ELR (cell line): Measurements from ENCODE around the gene GDPD3.
"Not testable (repeated sequence)": the region's sequence is repeated elsewhere in the genome, so short reads cannot be mapped to it uniquely, and the experiment has no call there.

Experiments used
- DNase-seq: peaks from one replicate; pipeline ENCODE4 v3.0.0-alpha.2; 2015; ENCODE audit warnings: low read depth

The GDPD3 gene

GRCh38 chr16:30113031-30113710, at the start of gene GDPD3:
GDPD3 (minus strand) TSS chr16:30113537; CDS start chr16:30113478, 59 bp downstream.
- DNase-seq, result peak; percentile 33

DNA sequence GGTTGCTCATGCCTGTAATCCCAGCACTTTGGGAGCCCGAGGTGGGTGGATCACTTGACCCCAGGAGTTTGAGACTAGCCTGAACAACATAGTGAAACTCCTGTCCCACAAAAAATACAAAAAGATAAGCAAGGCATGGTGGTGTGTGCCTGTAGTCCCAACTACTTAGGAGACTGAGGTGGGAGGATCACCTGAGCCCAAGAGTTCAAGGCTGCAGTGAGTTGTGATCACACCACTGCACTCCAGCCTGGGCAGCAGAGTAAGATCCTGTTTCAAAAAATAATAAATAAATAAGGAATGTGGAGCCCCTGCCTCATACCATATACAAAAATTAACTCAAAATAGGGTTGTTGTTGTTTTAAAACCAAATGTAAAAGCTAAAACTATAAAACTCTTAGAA, 43.9 kb upstream of the GDPD3 start:
- no peak for DNase-seq

DNA sequence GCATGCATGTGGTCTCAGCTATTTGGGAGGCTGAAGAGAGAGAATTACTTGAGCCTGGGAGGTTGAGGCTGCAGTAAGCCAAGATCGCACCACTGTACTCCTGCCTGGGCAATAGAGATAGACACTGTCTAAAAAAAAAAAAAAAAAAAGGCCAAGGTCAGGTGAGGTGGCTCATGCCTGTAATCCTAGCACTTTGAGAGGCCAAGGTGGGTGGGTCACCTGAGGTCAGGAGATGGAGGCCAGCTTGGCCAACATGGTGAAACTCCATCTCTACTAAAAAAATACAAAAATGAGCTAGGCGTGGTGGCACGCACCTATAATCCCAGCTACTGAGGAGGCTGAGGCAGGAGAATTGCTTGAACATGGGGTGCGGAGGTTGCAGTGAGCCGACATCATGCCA, 41.9 kb upstream of the GDPD3 start:
- no peak for DNase-seq

- DNase-seq, result no peak
Observed at GRCh38 chr16:30152517-30152916, 39.2 kb upstream of the GDPD3 start.

GRCh38 chr16:30151091-30151490, 37.8 kb upstream of the GDPD3 start:
- no peak for DNase-seq

GRCh38 chr16:30149250-30149930, 36.1 kb upstream of the GDPD3 start:
- DNase-seq, result no peak

GRCh38 chr16:30147843-30148510, 34.6 kb upstream of the GDPD3 start:
- DNase-seq, result no peak

DNA sequence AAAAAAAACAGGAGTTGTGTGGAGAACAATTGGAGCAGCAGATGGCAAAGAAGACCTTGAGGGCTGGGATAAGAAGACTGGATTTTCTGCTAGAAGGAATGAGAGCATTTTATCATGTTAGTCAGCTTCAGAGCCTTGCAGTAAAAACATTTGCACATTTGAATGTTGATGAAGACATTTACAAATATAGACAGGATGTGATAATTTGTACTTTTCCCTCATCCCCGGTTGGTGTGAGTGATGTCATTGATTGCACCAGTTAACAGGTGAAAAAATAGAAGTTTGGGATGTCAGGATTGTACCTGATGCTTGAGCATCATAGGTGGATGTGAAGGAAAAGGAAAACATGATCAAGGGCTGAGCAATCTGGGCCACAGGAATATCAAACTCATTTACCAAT, 32.3 kb upstream of the GDPD3 start:
- no peak for DNase-seq

DNA sequence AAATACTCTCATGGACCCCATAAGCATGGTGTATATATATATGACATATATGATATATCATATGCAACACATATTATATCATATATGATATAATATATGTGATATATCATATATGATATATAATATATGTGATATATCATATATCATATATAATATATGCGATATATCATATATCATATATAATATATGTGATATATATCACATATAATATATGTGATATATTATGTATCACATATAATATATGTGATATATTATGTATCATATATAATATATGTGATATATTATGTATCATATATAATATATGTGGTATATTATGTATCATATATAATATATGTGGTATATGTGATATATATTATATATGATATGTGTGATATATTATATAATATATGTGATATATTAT, 31.6 kb upstream of the GDPD3 start:
- DNase-seq, result no peak

GRCh38 chr16:30144017-30144416, 30.7 kb upstream of the GDPD3 start:
- DNase-seq, result no peak

DNA sequence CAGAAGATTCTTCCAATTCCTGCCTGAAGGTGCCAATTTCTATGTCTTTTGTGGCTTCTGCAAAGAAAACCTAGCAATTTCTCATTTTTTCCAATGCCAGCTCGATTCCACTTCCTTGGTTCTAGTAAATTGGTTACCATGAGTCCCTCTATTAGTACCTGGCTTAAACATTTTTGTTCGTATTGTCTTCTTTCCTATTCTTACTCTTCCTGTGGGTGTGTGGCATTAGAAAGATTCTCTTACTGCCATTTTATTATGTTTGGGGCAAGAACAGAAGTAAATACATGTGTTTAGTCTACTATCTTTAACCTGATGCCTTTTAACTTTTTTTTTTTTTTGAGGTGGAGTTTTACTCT, 30.0 kb upstream of the GDPD3 start:
- no peak for DNase-seq

DNA sequence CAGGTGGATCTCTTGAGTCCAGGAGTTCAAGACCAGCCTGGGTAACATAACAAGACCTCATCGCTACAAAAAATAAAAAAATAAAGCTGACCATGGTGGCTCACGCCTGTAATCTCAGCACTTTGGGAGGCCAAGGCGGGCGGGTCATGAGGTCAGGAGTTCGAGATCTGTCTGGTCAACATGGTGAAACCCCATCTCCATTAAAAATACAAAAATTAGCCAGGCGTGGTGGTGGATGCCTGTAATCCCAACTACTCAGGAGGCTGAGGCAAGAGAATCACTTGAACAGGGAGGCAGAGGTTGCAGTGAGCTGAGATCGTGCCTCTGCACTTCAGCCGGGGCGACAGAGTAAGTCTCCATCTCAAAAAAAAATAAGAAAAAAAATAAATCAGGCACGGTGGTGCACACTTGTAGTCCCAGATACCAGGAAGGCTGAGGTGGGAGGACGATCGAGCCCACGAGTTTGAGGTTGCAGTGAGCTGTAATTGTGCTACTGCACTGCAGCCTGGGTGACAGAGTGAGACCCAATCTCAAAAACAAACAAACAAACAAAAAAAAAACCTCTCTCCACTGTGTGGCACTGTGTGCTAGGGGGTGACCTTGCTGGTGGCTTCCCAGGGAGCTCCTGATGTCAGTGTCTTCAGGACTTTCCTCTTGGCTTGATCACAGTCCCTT, 29.5 kb upstream of the GDPD3 start:
- peak; percentile 11 for DNase-seq

DNA sequence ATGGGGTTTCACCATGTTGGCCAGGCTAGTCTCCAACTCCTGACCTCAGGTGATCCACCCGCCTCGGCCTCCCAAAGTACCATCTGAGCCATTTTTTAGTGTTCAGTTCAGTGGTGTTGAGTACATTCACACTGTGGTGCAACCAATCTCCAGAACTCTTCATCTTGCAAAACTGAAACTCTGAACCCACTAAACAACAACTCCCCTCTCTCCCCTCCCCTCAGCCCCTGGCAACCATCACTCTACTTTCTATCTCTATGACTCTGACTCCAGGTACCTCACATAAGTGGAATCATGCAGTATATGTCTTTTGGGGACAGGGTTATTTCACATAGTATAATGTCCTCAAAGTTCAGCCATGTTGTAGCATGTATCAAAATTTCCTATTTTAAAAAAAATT, 28.4 kb upstream of the GDPD3 start:
- DNase-seq, result no peak

- no peak for DNase-seq
Observed at GRCh38 chr16:30139583-30140481, 26.5 kb upstream of the GDPD3 start.

DNA sequence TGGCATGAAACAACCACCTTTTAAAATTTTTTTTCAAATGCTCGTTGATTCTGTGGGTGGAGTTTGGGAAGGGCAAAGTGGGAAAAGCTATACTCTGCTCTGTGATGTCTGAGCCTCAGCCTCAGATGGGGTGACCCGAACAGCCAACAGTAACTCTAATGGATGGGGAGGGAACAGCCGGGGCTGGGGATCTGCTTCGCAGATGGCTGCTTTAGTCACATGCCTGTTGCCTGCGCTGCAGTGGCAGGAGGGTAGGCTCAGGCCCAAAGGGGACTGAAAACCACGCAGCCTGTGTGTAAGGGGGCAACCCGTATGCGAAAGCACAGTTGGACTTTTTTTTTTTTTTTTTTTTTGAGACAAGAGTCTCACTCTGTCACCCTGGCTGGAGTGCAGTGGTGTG, 24.6 kb upstream of the GDPD3 start:
- DNase-seq, result no peak

DNA sequence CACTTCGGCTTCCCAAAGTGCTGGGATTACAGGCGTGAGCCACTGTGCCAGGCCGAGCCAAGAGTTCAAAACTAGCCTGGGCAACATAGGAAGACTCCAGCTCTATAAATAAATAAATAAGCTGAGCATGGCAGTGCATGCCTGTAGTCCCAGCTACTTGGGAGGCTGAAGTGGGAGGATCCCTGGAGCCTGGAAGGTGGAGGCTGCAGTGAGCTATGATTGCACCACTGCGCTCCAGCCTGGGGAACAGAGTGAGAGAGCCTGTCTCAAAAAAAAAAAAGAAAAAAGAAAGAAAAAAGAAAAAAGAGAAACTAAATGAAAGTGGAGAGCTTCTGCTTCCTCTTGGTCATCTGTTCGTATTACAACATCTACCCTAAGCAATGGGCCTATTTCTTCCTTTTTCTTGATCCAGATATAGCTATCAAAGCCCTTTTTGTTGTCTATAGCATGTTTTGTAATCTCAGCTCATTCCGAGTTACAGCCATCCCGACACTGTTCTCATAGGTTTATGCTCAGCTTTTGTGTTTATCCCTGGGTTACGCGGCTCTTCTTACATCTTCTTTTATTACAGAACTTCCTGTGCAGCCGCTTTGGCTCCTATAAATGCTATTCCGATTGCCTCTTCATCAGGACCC, 23.8 kb upstream of the GDPD3 start:
- no peak for DNase-seq

GRCh38 chr16:30132591-30132990, 19.3 kb upstream of the GDPD3 start:
- no peak for DNase-seq

DNA sequence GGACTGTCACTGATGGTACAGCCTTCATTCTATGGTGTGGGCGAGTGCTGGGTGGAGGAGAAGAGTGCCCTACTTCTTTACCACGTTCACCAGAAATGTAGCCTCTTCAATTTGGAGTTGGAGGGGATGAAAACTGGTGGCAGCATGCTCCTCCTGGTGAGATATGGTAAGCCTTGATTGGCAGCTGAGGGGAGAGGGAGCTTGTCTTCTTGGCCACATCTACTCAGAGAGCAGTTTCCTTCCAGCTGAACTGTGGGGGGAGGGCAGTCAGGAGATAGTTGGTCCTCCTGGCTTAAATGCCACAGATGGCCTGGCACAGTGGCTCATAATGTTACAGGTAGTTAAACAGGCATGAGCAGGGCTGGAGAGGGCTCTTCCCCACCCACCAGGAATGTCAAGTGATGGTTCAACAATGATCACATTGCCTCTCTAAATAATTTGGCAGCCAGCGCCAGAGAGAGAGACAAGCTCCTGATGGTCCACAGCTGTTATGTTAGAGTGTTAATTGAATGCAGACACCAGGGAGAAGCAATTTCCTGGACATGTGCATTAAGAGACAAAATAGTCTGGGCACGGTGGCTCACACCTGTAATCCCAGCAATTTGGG, 18.6 kb upstream of the GDPD3 start:
- no peak for DNase-seq

DNA sequence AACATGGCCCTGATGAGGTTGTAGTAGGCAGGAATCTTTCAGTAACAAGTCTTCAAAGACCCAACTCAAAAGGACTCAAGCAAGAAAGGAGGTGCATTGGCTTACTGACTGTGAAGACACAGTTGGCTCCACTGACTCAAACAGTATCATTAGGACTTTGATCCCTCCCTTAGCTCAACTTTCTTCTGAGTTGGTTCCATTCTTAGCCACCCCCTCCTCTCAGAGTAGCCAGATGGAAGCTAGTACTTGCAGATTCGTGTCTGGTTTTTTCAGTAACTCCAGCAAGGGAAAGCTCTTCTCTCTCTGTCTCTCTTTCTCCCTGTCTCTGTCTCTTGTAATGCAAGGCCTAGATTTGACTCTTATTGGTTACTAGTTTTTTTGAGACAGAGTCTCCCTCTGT, 14.7 kb upstream of the GDPD3 start:
- DNase-seq, result no peak

- not testable (repeated sequence) for DNase-seq
Observed at GRCh38 chr16:30125690-30126089, 12.4 kb upstream of the GDPD3 start.

- DNase-seq, result no peak
Observed at GRCh38 chr16:30124985-30125379, 11.6 kb upstream of the GDPD3 start.
